NB4 (cell line): ENCODE results near the gene AKAP6.
"Not testable (repeated sequence)": the region's sequence is repeated elsewhere in the genome, so short reads cannot be mapped to it uniquely, and the experiment has no call there.

Source experiments
- POLR2A ChIP-seq: IDR thresholded peaks from 2 replicates; pipeline ENCODE4 v1.6.1; 2011; ENCODE audit warnings: mild to moderate bottlenecking; ENCODE audit not compliant: insufficient read length; ENCODE audit errors: extremely low read depth
- TF ChIP-seq, protein P1 (sequence below): IDR thresholded peaks from one replicate; pipeline ENCODE4 v1.5.1; 2012; ENCODE audit warnings: low read depth, low read length

DNA sequence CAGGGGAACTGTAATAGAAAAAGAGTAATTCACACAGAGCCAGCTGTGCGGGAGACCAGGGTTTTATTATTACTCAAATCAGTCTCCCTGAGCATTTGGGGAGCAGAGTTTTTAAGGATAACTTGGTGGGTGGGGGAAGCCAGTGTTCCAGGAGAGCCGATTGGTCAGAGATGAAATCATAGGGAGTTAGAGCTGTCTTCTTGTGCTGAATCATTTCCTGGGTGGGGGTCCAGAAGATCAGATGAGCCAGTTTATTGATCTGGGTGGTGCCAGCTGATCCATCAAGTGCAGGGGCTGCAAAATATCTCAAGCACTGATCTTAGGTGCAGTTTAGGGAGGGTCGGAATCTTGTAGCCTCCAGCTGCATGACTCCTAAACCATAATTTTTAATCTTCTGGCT lies 44.1 kb downstream of the AKAP6 start:
- TF ChIP-seq, protein P1, sequence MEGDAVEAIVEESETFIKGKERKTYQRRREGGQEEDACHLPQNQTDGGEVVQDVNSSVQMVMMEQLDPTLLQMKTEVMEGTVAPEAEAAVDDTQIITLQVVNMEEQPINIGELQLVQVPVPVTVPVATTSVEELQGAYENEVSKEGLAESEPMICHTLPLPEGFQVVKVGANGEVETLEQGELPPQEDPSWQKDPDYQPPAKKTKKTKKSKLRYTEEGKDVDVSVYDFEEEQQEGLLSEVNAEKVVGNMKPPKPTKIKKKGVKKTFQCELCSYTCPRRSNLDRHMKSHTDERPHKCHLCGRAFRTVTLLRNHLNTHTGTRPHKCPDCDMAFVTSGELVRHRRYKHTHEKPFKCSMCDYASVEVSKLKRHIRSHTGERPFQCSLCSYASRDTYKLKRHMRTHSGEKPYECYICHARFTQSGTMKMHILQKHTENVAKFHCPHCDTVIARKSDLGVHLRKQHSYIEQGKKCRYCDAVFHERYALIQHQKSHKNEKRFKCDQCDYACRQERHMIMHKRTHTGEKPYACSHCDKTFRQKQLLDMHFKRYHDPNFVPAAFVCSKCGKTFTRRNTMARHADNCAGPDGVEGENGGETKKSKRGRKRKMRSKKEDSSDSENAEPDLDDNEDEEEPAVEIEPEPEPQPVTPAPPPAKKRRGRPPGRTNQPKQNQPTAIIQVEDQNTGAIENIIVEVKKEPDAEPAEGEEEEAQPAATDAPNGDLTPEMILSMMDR, result not testable (repeated sequence)
- TF ChIP-seq POLR2A, result not testable (repeated sequence)
